Measurements from ENCODE around the gene DUSP6.

- TF ChIP-seq CTCF (IDR thresholded peaks at IDR 0.05) (no peak), EP300 (IDR thresholded peaks at IDR 0.05) (no peak), POLR2AphosphoS5 (IDR thresholded peaks at IDR 0.05) (no peak)
These were observed 11.4 kb downstream of the DUSP6 start for GRCh38 chr12:89340861-89341260.
